Measurements from ENCODE around the gene EFHC1.

GRCh38 chr6:52562911-52563310, 142.8 kb downstream of the EFHC1 start:
- TF ChIP-seq POLR2A (IDR thresholded peaks at IDR 0.05) (no peak), CTCF (IDR thresholded peaks at IDR 0.05) (no peak), POLR2AphosphoS5 (IDR thresholded peaks at IDR 0.05) (no peak)

Measured in breast epithelium (tissue), 3 donors.